Measurements from ENCODE around the gene SECTM1.

SECTM1 gene

DNA sequence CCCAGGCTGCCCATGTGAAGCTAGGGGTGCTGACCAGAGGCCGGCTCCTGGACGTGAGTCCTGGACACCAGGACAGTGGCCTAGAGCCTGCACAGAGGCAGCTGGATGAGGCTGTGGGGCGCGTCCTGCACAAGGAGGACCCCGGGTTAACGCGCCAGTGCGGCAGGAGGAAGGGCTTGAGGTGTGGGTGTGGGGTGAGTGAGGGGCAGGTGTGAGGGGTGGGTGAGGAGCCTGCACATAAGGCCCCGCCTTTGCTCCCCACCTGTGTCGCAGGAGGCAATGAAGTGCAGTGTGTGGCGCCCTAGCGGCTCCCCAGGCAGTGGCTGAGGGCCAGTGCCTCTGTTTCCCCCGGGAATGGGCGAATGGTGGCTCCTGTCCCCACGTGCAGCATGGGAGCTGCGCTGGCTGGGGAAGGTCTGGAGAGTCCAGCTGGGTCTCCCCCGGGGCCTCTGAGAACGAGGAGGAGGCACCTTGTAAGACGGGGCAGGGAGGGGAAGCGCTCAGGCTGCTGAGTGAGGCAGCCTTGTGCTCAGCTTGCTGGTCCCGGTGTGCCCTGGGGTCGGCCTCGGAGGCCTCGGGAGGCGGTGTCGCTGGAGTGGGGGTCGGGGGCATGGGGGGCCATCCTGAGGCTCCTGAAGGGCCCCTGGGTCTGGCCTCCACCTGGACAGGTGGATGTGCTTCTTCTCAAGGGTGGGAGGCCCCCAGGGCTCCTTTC, 19.4 kb downstream of the SECTM1 start:
- DNase-seq, result no peak

DNA sequence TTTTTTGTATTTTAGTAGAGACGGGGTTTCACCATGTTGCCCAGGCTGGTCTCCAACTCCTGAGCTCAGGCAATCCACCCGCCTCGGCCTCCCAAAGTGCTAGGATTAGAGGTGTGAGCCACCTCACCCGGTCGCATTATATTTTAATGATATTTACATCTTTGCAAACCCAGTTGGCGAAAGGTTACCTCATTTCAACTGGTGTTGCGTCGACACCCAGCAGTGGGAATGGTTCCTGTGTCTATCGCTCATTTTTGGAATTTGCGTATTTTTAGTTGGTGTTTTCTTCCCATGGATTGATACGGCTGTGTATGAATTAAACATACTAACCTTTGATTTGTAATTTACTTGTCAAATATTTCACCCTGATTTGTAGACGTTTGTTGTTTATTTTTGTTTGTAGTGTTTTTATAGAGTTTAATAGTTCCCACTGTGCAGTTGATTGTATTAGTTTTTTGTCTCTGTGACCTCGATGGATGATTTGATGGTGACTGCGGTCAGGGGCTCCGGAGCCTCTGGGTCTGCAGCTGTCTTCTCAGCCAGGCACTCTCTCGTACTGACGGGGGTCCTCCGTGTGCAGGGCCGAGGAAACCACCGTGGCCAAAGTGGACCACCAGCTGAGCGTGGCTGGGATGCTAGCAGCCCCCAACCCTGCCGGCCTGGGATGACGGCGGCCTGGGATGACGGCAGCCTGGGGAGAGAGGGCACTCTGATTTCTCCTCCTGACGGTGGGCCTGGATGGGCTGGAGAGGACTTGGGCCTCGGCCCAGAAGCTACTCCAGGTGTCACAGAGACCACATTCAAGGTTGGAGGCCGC, 20.2 kb downstream of the SECTM1 start:
- no peak for DNase-seq

DNA sequence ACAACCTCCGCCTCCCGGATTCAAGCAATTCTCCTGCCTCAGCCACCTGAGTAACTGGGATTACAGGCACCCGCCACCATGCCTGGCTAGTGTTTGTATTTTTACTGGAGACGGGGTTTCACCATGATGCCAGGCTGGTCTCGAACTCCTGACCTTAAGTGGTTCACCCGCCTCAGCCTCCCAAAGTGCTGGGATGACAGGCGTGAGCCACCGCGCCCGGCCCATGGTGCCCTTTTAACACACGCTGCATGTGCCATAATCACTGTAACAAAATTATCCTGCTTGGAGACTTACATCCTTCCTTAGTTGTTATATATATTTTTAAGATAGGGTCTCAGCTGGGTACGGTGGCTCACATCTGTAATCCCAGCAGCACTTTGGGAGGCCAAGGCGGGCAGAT, 21.6 kb downstream of the SECTM1 start:
- no peak for DNase-seq

GRCh38 chr17:82310877-82311276, 22.7 kb downstream of the SECTM1 start:
- no peak for DNase-seq

- DNase-seq, result no peak
Measured at GRCh38 chr17:82309656-82310570, 23.7 kb downstream of the SECTM1 start.

GRCh38 chr17:82305727-82306300, 27.8 kb downstream of the SECTM1 start:
- no peak for DNase-seq

DNA sequence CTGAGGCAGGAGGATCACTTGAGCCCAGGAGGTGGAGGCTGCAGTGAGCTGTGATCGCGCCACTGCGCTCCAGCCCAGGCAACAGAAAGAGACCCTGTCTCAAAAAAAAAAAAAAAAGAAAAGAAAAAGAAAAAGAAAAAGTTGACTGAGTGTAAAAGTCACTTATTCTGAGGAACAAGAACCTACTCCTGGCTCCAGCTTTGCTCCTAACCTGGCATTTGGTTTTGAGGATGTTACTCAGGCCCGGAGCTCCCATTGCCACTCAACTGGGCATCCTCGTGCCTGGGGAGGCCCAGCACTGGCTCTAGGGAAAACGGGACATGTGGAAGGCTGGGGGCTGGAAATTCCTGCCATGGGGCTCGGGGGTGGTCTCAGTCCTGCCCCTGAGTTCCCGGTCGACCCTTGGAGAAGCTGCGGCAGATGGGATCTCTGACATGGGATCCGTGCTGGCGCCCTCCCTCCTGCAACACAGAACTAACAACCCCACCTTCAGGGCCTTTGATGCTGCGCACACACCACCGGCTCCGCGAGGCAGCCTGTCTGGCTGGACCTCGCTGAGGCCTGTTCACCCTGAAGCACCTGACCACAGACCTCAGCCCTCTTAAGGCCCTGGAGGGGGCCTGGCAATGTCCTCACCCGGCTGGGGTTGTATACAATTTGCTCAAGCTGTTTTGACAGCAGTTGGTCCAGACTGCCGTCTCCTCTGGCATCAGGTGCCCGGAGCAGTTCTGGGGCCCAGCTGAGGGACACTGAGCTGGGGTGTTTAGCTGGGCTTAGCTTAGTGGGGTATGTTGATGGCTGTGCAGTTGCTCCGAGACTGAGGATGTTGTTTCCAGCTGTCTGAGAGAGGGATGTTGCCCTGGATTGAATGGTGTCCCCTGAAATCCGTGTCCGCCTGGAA, 28.5 kb downstream of the SECTM1 start:
- no peak for DNase-seq

GRCh38 chr17:82303944-82304808, 29.4 kb downstream of the SECTM1 start:
- DNase-seq, result no peak

DNA sequence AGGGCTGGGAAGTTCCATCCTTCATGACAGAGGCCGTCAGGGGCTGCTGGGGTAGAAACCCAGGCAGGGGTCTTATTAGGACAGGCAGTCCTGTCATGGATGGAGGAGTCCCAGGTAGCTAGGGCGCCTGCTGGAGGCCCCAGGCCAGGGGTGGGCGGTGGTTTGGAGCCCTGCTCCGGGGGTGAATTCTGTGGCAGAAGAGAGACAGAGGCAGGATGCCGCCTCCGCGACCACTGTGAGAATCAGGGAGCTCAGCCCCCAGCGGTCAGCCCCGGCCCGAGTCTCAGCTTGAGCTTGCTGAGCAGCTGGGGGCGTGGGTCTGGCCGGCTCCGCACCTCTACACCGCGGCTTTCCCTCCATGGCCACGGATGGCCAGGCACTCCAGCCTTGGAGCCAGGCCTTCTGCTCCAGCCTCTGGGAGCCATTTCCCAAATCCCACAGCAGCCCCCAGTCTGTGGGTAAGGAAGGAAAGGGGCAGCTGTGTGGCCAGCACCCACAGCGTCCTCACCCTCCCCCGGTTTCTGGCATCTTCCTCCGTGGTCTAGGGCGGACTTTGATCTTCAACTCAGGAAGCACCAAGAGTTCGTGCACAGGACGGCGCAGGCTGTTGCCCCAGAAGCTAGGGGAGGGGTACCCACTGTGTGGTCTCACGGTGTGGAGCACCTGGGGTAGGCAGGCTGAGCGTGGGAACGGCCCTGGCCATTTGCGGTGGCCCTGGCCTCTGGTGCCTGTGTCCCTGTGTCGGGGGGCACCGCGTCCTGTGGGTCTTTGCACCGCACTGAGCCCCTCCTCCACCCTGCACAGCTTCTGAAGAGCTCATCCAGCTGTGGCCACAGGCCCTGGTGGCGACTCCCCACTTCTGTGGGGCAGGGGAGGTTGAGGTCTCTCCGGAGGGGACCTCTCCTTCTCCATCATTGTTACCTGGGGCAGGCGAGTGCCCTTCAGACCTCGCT, 30.3 kb downstream of the SECTM1 start:
- no peak for DNase-seq

DNA sequence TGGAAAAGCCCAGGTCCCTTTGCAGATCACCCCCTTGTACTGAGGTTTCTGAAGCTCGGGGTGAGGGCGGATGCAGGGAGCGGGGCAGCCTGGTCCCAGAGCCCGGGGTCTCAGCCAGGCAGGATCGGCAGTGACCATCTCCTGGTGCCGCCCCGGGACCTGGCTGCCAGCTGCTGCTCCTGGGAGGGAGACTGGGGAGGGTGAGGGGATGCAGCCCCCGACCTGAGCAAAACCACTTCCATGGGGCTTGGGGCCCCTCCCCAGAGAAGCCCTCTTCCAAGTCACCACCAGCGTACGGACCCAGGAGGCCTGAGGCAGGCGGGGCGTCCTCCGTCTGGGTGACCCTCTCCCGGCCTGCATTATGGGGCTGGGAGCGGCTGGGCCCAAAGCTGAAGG, 31.0 kb downstream of the SECTM1 start:
- DNase-seq, result no peak

GRCh38 chr17:82301916-82302567, 31.5 kb downstream of the SECTM1 start:
- DNase-seq, result no peak

DNA sequence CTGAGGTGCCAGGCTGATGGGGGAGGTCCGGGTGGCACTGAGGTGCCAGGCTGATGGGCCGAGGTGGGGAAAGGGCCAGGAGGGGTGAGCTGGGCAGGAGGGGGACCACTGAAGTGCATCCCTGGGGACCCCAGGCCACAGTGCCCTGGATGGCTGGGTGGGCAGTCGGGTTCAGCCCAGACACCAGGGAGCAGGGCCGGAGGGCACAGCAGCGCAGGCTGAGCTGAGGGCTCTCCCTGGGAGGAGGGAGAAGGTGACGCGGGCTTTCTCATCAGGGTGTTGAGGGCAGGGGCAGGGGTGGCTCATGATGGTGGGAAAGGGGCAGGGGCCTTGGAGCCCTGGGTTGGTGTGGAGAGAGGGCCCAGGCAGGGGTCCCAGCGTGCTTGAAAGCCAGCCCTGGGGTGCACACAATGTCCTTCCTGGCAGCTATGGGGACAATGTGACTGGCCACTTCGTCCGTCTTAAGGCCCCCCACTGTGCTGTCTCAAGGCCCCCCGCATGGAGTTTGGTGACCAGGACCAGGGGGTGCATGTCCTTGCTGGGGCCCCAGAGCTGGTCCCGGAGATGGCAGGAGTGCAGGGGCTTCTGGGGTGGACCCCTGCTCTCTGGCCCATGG, 32.2 kb downstream of the SECTM1 start:
- no peak for DNase-seq

GRCh38 chr17:82300707-82301270, 32.8 kb downstream of the SECTM1 start:
- DNase-seq, result no peak

DNA sequence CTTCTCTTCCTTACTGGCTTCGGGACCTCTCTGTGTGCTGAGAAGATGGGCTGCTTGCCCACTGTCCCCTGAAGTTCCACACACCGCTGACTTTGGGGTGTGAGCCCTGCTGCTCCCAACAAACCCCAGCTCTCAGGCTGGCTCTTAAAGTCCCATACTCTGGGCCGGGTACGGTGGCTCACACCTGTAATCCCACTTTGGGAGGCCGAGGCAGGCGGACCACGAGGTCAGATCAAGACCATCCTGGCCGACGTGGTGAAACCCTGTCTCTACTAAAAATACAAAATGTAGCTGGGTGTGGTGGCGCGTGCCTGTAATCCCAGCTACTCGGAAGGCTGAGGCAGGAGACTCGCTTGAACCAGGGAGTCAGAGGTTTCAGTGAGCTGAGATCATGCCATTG, 33.3 kb downstream of the SECTM1 start:
- no peak for DNase-seq

- DNase-seq, result no peak
Measured at GRCh38 chr17:82299452-82299851, 34.1 kb downstream of the SECTM1 start.

- no peak for DNase-seq
Measured at GRCh38 chr17:82298538-82299421, 34.8 kb downstream of the SECTM1 start.
